Mucosa of rectum (tissue), 2 donors: ENCODE data around the gene ATP1B3.
"Not testable (repeated sequence)": the region's sequence is repeated elsewhere in the genome, so short reads cannot be mapped to it uniquely, and the experiment has no call there.

Source experiments
- H3K27ac ChIP-seq, 2 donors: one replicate each; pipeline ENCODE4 v1.7.0; 2013; ENCODE audit warnings: inconsistent platforms in 2 of 2, low read depth in 2 of 2, low read length in 2 of 2
- H3K27me3 ChIP-seq, 2 donors: one replicate each; pipeline ENCODE4 v1.7.0; 2013; ENCODE audit warnings: low read length in 2 of 2; ENCODE audit not compliant: control insufficient read depth in 2 of 2, insufficient read depth in 2 of 2
- H3K36me3 ChIP-seq, 2 donors: one replicate each; pipeline ENCODE4 v1.7.0; 2013; ENCODE audit warnings: low read length in 2 of 2; ENCODE audit not compliant: control insufficient read depth in 2 of 2, insufficient read depth in 2 of 2
- H3K4me1 ChIP-seq, 2 donors: one replicate each; pipeline ENCODE4 v1.7.0; 2013; ENCODE audit warnings: low read length in 2 of 2, mild to moderate bottlenecking in 1 of 2; ENCODE audit not compliant: control insufficient read depth in 2 of 2, insufficient read depth in 2 of 2
- H3K4me3 ChIP-seq, 2 donors: one replicate each; pipeline ENCODE4 v1.7.0; 2013; ENCODE audit warnings: low read length in 2 of 2
- H3K9ac ChIP-seq, 2 donors: one replicate each; pipeline ENCODE4 v1.7.0; 2013; ENCODE audit warnings: low read length in 2 of 2, low read depth in 1 of 2, mild to moderate bottlenecking in 1 of 2
- H3K9me3 ChIP-seq, 2 donors: one replicate each; pipeline ENCODE4 v1.7.0; 2013; ENCODE audit warnings: low read length in 2 of 2; ENCODE audit not compliant: control insufficient read depth in 2 of 2
- donor health status: healthy.
- donor health status: Normal muscosa, but diverticular disease.

Gene ATP1B3

GRCh38 chr3:141876891-141877621 lies 613 bp downstream of the ATP1B3 start:
- H3K9ac ChIP-seq = peak overlapping the region; percentile 64 to 98
- H3K36me3 ChIP-seq = no peaks in the 10 kb centered on the region
- H3K27ac ChIP-seq = peak overlapping the region; percentile 98 to 99
- peaks cover 20 to 25% of the 10 kb centered on the region in 2 donors for H3K4me1 ChIP-seq
- H3K27me3 ChIP-seq = no peaks in the 10 kb centered on the region
- H3K9me3 ChIP-seq = no peaks in the 10 kb centered on the region
- H3K4me3 ChIP-seq = peak overlapping the region; percentile 79 to 94

GRCh38 chr3:141877911-141878310 lies 1.5 kb downstream of the ATP1B3 start:
- Histone ChIP-seq H3K27me3 (no peaks in the 10 kb centered on the region), H3K4me1 (peaks cover 20 to 25% of the 10 kb centered on the region in 2 donors), H3K9me3 (no peaks in the 10 kb centered on the region), H3K9ac (peak overlapping the region; percentile 64 to 98), H3K36me3 (peaks cover 0 to 1% of the 10 kb centered on the region in 2 donors), H3K4me3 (peak overlapping the region; percentile 79 to 94), H3K27ac (peak overlapping the region; percentile 98 to 99)

GRCh38 chr3:141878326-141878725 lies 1.9 kb downstream of the ATP1B3 start:
- Histone ChIP-seq H3K4me1 (peaks cover 20 to 25% of the 10 kb centered on the region in 2 donors), H3K9ac (peak overlapping the region; percentile 64 to 98), H3K27ac (peak overlapping the region; percentile 98 to 99), H3K36me3 (peaks cover 0 to 3% of the 10 kb centered on the region in 2 donors), H3K4me3 (peak overlapping the region; percentile 79 to 94), H3K9me3 (no peaks in the 10 kb centered on the region), H3K27me3 (no peaks in the 10 kb centered on the region)

GRCh38 chr3:141878817-141879216 lies 2.4 kb downstream of the ATP1B3 start:
- peak overlapping the region; percentile 79 to 94 for H3K4me3 ChIP-seq
- H3K9ac ChIP-seq = peak overlapping the region; percentile 42 to 98
- H3K27me3 ChIP-seq = no peaks in the 10 kb centered on the region
- H3K36me3 ChIP-seq = peaks cover 0 to 3% of the 10 kb centered on the region in 2 donors
- H3K4me1 ChIP-seq = peaks cover 20 to 25% of the 10 kb centered on the region in 2 donors
- H3K9me3 ChIP-seq = no peaks in the 10 kb centered on the region
- peak overlapping the region; percentile 55 to 98 for H3K27ac ChIP-seq

- H3K9me3 ChIP-seq = no peaks in the 10 kb centered on the region
- no peak overlapping the region for H3K4me3 ChIP-seq
- no peak overlapping the region for H3K27ac ChIP-seq
- peaks cover 3 to 6% of the 10 kb centered on the region in 2 donors for H3K36me3 ChIP-seq
- peaks cover 14 to 19% of the 10 kb centered on the region in 2 donors for H3K4me1 ChIP-seq
- no peak overlapping the region for H3K9ac ChIP-seq
- no peaks in the 10 kb centered on the region for H3K27me3 ChIP-seq
Observed at GRCh38 chr3:141881702-141882101, 5.3 kb downstream of the ATP1B3 start.

GRCh38 chr3:141887051-141887450 lies 10.6 kb downstream of the ATP1B3 start:
- Histone ChIP-seq H3K9me3 (no peaks in the 10 kb centered on the region), H3K36me3 (peaks cover 3 to 6% of the 10 kb centered on the region in 2 donors)

GRCh38 chr3:141888548-141888947 lies 12.1 kb downstream of the ATP1B3 start:
- H3K9ac ChIP-seq, H3K27ac ChIP-seq, H3K9me3 ChIP-seq, H3K4me3 ChIP-seq, H3K27me3 ChIP-seq, H3K36me3 ChIP-seq, H3K4me1 ChIP-seq: not testable (repeated sequence)

More at GRCh38 chr3:141887051-141887450, 10.6 kb downstream of the ATP1B3 start:
- H3K27ac ChIP-seq = no peak overlapping the region
- no peaks in the 10 kb centered on the region for H3K4me1 ChIP-seq
- no peaks in the 10 kb centered on the region for H3K27me3 ChIP-seq
- no peak overlapping the region for H3K9ac ChIP-seq
- H3K4me3 ChIP-seq = no peak overlapping the region

- Histone ChIP-seq H3K27me3 (no peaks in the 10 kb centered on the region), H3K36me3 (peaks cover 0 to 4% of the 10 kb centered on the region in 2 donors), H3K4me3 (no peak overlapping the region), H3K27ac (no peak overlapping the region), H3K9me3 (no peaks in the 10 kb centered on the region), H3K4me1 (no peaks in the 10 kb centered on the region), H3K9ac (no peak overlapping the region)
Observed at GRCh38 chr3:141894524-141895176, 18.2 kb downstream of the ATP1B3 start.

- H3K27me3 ChIP-seq = no peaks in the 10 kb centered on the region
- H3K9me3 ChIP-seq = peaks cover 0 to 5% of the 10 kb centered on the region in 2 donors
- H3K4me1 ChIP-seq = no peaks in the 10 kb centered on the region
- H3K27ac ChIP-seq = no peak overlapping the region
- no peak overlapping the region for H3K9ac ChIP-seq
- H3K4me3 ChIP-seq = no peak overlapping the region
- H3K36me3 ChIP-seq = peaks cover 0 to 4% of the 10 kb centered on the region in 2 donors
Observed at GRCh38 chr3:141895731-141896130, 19.3 kb downstream of the ATP1B3 start.

- no peaks in the 10 kb centered on the region for H3K27me3 ChIP-seq
- H3K36me3 ChIP-seq = peaks cover 3 to 4% of the 10 kb centered on the region in 2 donors
- no peak overlapping the region for H3K27ac ChIP-seq
- peaks cover 0 to 4% of the 10 kb centered on the region in 2 donors for H3K4me1 ChIP-seq
- H3K4me3 ChIP-seq = no peak overlapping the region
- H3K9me3 ChIP-seq = peaks cover 0 to 5% of the 10 kb centered on the region in 2 donors
- H3K9ac ChIP-seq = no peak overlapping the region
Observed at GRCh38 chr3:141898908-141899307, 22.5 kb downstream of the ATP1B3 start.
